Measurements from ENCODE around the gene FAM241B.

- no peak for TF ChIP-seq EZH2 (IDR thresholded peaks at IDR 0.05; ENCODE audit: low read length)
- peak; percentile 82 to 92 (median 87) for TF ChIP-seq CTCF (optimal IDR thresholded peaks at IDR 0.05 in 1 of 3, IDR thresholded peaks at IDR 0.05 in 1 of 3, conservative IDR thresholded peaks at IDR 0.05 in 1 of 3; ENCODE audit: extremely low read depth in 1 of 3, insufficient read depth in 2 of 3, low read length in 3 of 3)
Observed at GRCh38 chr10:69644658-69645295, 14.7 kb downstream of the FAM241B start.
